Loucy (cell line): ENCODE measurements around the gene MARCHF2.

Experiments used
- EZH2phosphoT487 ChIP-seq: fragments of 200-600 bp; IDR thresholded peaks from 2 replicates; pipeline ENCODE4 v1.6.1; 2018; ENCODE audit warnings: antibody characterized with exemption, mild to moderate bottlenecking, moderate library complexity, borderline replicate concordance
- TF ChIP-seq, protein P1 (sequence below): fragments of 200-600 bp; sonication (generic); conservative IDR thresholded peaks from 2 replicates; pipeline ENCODE4 v1.5.1; 2014; ENCODE audit warnings: mild to moderate bottlenecking, antibody characterized with exemption, low read length

GRCh38 chr19:8460516-8461298 lies 47.6 kb downstream of the MARCHF2 start:
- TF ChIP-seq, protein P1, sequence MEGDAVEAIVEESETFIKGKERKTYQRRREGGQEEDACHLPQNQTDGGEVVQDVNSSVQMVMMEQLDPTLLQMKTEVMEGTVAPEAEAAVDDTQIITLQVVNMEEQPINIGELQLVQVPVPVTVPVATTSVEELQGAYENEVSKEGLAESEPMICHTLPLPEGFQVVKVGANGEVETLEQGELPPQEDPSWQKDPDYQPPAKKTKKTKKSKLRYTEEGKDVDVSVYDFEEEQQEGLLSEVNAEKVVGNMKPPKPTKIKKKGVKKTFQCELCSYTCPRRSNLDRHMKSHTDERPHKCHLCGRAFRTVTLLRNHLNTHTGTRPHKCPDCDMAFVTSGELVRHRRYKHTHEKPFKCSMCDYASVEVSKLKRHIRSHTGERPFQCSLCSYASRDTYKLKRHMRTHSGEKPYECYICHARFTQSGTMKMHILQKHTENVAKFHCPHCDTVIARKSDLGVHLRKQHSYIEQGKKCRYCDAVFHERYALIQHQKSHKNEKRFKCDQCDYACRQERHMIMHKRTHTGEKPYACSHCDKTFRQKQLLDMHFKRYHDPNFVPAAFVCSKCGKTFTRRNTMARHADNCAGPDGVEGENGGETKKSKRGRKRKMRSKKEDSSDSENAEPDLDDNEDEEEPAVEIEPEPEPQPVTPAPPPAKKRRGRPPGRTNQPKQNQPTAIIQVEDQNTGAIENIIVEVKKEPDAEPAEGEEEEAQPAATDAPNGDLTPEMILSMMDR, result no peak
- TF ChIP-seq EZH2phosphoT487, result no peak
